Kidney (tissue), 14 donors: ENCODE results near the gene PLXNA1. TPM values are rescaled to one million over a fixed set of nuclear protein-coding genes. Genes with fewer than 3 reads are reported as not detected.

Source experiments
- DNase-seq, 5 donors: peaks; one replicate each; pipeline ENCODE4 v3.0.0-alpha.2; 2013 to 2020
- FAIRE-seq: peaks from 2 replicates; lab custom pipeline; 2012; peaks lifted over from hg19 to GRCh38; lab: Jason Lieb, UNC
- H3K27ac ChIP-seq, 2 donors: one replicate each; pipeline ENCODE4 v1.7.0; 2013; ENCODE audit warnings: low read depth in 2 of 2, low read length in 2 of 2, inconsistent platforms in 1 of 2
- H3K27me3 ChIP-seq: one replicate; pipeline ENCODE4 v1.7.1; 2013; ENCODE audit warnings: low read length, inconsistent platforms; ENCODE audit not compliant: control insufficient read depth, insufficient read depth
- H3K36me3 ChIP-seq, 3 donors: one replicate each; pipeline versions ENCODE4 v1.7.0 to v1.7.1; 2013; ENCODE audit warnings: low read length in 3 of 3, control low read depth in 1 of 3, inconsistent platforms in 1 of 3; ENCODE audit not compliant: insufficient read depth in 3 of 3, control insufficient read depth in 2 of 3
- H3K4me1 ChIP-seq, 3 donors: one replicate each; pipeline versions ENCODE4 v1.7.0 to v1.7.1; 2013; ENCODE audit warnings: low read length in 3 of 3, inconsistent platforms in 1 of 3, low read depth in 1 of 3; ENCODE audit not compliant: control insufficient read depth in 2 of 3, insufficient read depth in 2 of 3
- H3K4me3 ChIP-seq, 3 donors: one replicate each; pipeline versions ENCODE4 v1.7.0 to v1.8.1; 2013; ENCODE audit warnings: low read length in 3 of 3, control low read depth in 1 of 3, inconsistent platforms in 1 of 3
- H3K9ac ChIP-seq, 3 donors: one replicate each; pipeline versions ENCODE4 v1.7.0 to v1.7.1; 2013; ENCODE audit warnings: low read length in 3 of 3, control low read depth in 1 of 3, inconsistent platforms in 1 of 3
- H3K9me3 ChIP-seq, 3 donors: one replicate each; pipeline versions ENCODE4 v1.7.0 to v1.7.1; 2013; ENCODE audit warnings: low read length in 3 of 3, control low read depth in 1 of 3, inconsistent platforms in 1 of 3; ENCODE audit not compliant: control insufficient read depth in 2 of 3, insufficient read depth in 1 of 3
- intact Hi-C: fragments of 100-400 bp; cut with DNase I; formaldehyde crosslinking; loops from one replicate; pipeline ENCODE4 v1.11.1; 2022
- polyA plus RNA-seq: library from polyadenylated mRNA; stranded (reverse); fragments of 350-450 nt; fragmentation: Illumina TruSeq; extraction: RNeasy Lipid Tissue Mini Kit (QIAGEN cat#74804); gene quantifications from one replicate; pipeline ENCODE4 v1.2.3, GENCODE V29; 2014; ENCODE audit warnings: low read depth, low replicate concordance; ENCODE audit not compliant: insufficient read depth
- total RNA-seq: library from RNA; stranded (reverse); fragmentation: NEBNext Ultra II Directional; extraction: Animal tissue kit (Norgen Biotek cat#: 25700); gene quantifications from one replicate; pipeline ENCODE4 v1.2.1, GENCODE V29; 2021
- TF ChIP-seq, protein P1 (sequence below): IDR thresholded peaks from 3 replicates; pipeline ENCODE4 v1.5.1; 2012; ENCODE audit warnings: mild to moderate bottlenecking, moderate library complexity, borderline replicate concordance; ENCODE audit not compliant: insufficient read depth; ENCODE audit errors: extremely low read depth
- donor health status: control.
- donor health status: control.
- donor health status: control.
- donor health status: control.
- donor health status: control.
- donor health status: DM: yes; HTN: yes; CAD: no.
- donor health status: Normal renal cell carcinoma (clear cell type).

Gene PLXNA1
- total and polyA plus RNA-seq, 2 donors from 2014 or later = 5.3 to 29.0 TPM

DNA sequence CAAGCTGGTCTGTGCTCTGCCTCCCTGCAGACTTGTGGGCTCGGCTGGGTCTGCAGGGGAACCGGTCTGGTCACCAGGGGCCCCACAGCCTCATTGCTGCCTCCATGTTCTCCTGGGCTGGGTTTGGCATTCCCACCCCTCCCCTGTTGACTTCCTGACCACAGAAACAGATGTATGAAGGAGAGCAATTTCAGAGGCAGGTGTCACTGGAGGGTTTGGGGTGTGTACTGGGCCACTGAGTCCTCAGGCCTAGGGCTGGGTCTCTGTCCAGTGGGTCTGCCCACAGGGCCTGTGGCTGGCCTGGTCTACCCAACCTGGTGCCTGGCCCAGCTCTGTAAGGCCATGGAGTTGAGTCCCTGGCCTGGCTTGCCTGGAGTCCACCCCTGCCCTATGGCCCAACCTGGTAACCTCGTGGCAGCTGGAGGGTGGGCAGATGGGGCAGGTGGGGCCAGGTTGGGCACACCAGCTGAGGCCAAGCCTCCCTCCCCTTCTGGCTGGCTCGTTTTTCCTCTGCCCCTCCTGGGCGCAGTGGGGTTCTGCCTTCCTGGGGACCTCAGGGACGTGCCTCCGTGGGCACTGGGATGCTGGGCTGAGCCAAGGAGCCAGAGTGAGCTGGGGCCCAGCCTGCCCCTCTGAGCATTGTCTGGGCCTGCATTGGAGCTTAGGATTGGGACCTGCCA lies 20.8 kb downstream of the PLXNA1 start:
- Histone ChIP-seq H3K27ac (no peak overlapping the region), H3K9me3 (no peaks in the 10 kb centered on the region), H3K9ac (no peak overlapping the region), H3K27me3 (no peaks in the 10 kb centered on the region), H3K36me3 (no peaks in the 10 kb centered on the region), H3K4me1 (peaks cover 0 to 15% (median 0%) of the 10 kb centered on the region in 3 donors), H3K4me3 (no peak overlapping the region)
- TF ChIP-seq, protein P1, sequence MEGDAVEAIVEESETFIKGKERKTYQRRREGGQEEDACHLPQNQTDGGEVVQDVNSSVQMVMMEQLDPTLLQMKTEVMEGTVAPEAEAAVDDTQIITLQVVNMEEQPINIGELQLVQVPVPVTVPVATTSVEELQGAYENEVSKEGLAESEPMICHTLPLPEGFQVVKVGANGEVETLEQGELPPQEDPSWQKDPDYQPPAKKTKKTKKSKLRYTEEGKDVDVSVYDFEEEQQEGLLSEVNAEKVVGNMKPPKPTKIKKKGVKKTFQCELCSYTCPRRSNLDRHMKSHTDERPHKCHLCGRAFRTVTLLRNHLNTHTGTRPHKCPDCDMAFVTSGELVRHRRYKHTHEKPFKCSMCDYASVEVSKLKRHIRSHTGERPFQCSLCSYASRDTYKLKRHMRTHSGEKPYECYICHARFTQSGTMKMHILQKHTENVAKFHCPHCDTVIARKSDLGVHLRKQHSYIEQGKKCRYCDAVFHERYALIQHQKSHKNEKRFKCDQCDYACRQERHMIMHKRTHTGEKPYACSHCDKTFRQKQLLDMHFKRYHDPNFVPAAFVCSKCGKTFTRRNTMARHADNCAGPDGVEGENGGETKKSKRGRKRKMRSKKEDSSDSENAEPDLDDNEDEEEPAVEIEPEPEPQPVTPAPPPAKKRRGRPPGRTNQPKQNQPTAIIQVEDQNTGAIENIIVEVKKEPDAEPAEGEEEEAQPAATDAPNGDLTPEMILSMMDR = no peak
- intact Hi-C loops = no loop called here
- DNase-seq (no peak), FAIRE-seq (no peak)

DNA sequence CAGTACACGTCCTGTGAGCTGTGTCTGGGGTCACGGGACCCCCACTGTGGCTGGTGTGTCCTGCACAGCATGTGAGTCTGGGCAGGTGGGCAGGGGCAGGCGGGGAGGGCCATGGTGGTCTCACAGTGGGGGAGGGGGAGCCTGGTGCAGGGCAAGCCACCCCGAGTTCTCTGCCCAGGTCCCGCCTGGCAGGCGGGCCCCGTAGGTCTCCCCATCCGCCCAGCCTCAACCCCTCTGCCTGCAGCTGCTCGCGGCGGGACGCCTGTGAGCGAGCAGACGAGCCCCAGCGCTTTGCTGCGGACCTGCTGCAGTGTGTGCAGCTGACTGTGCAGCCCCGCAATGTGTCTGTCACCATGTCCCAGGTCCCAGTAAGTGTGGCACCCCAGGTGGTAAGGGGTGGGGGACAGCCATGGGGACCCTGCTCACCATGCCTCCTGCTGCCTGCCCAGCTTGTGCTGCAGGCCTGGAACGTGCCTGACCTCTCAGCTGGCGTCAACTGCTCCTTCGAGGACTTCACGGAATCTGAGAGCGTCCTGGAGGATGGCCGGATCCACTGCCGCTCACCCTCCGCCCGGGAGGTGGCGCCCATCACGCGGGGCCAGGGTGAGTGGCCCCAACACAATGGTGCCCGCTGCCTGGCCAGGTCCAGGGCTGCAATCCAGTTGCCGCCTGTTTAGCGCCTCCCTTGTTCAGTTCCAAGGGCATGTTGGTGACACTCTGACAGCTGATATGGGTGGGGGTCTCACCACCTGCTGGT lies 21.9 kb downstream of the PLXNA1 start:
- H3K36me3 ChIP-seq = no peaks in the 10 kb centered on the region
- DNase-seq (no peak), FAIRE-seq (no peak)
- TF ChIP-seq, protein P1 = no peak
- H3K27ac ChIP-seq = no peak overlapping the region
- H3K27me3 ChIP-seq = no peaks in the 10 kb centered on the region
- H3K9me3 ChIP-seq = no peaks in the 10 kb centered on the region
- H3K4me1 ChIP-seq = peaks cover 0 to 15% (median 0%) of the 10 kb centered on the region in 3 donors
- H3K4me3 ChIP-seq = no peak overlapping the region
- intact Hi-C loops = no loop called here
- H3K9ac ChIP-seq = no peak overlapping the region

DNA sequence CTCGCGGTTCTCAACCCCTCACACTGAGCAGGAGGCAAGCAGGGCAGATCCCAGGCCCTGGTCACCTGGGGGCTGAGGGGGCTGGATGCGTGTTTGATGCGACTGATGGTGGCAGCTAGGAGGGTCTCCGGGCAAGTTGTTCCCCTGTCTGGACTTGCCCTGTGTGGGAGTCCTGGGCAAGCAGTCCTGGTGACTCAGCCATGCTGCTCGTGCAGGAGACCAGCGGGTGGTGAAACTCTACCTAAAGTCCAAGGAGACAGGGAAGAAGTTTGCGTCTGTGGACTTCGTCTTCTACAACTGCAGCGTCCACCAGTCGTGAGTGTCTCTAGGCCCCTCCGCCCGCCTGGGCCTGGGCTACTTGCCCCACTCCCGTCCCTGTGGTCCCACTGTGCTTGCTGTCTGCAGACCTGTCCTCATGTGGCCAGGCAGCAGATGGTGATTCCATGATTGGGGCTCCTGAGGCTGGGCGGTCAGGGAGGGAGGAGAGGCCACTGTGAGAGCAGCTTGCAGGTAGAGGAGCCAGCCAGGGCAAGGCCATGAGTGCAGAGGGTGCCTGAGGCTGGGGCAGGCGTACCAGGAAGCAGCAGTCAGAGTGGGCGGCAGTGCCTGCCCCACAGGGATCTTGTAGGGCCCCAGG lies 23.1 kb downstream of the PLXNA1 start:
- H3K9ac ChIP-seq = no peak overlapping the region
- DNase-seq = no peak
- TF ChIP-seq, protein P1 = no peak
- no peaks in the 10 kb centered on the region for H3K36me3 ChIP-seq
- H3K27ac ChIP-seq = no peak overlapping the region
- intact Hi-C loops = no loop called here
- H3K9me3 ChIP-seq = no peaks in the 10 kb centered on the region
- no peaks in the 10 kb centered on the region for H3K27me3 ChIP-seq
- peaks cover 0 to 15% (median 0%) of the 10 kb centered on the region in 3 donors for H3K4me1 ChIP-seq
- no peak overlapping the region for H3K4me3 ChIP-seq
- no peak for FAIRE-seq
